DOHH2 (cell line): ENCODE measurements around the gene MAT2B.

ENCODE experiments used
- EZH2phosphoT487 ChIP-seq: fragments of 200-600 bp; sonication (generic); IDR thresholded peaks from 2 replicates; pipeline ENCODE4 v1.6.1; 2017; ENCODE audit warnings: borderline replicate concordance, mild to moderate bottlenecking, antibody characterized with exemption, low read length, moderate library complexity, mixed read lengths
- TF ChIP-seq, protein P1 (sequence below): fragments of 200-600 bp; sonication (generic); IDR thresholded peaks from one replicate; pipeline ENCODE4 v1.5.1; 2014; ENCODE audit warnings: antibody characterized with exemption, mild to moderate bottlenecking, low read depth, low read length; ENCODE audit not compliant: poor library complexity, severe bottlenecking

DNA sequence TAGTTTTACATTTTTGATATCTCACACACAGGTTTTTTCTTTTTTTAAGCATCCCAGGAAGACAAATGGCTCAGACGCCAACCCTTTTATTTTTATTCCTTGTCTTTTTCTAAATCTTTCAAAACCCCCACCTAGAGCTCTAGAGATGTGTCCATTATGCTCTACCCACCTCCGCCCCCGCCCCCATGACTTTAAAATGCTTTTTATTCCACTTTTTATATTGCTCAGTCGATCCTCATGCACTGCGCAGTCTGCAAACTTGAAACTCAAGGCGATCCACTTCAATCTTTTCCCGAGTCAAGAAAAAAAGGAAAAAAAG, 411 bp upstream of the MAT2B start:
- TF ChIP-seq, protein P1, sequence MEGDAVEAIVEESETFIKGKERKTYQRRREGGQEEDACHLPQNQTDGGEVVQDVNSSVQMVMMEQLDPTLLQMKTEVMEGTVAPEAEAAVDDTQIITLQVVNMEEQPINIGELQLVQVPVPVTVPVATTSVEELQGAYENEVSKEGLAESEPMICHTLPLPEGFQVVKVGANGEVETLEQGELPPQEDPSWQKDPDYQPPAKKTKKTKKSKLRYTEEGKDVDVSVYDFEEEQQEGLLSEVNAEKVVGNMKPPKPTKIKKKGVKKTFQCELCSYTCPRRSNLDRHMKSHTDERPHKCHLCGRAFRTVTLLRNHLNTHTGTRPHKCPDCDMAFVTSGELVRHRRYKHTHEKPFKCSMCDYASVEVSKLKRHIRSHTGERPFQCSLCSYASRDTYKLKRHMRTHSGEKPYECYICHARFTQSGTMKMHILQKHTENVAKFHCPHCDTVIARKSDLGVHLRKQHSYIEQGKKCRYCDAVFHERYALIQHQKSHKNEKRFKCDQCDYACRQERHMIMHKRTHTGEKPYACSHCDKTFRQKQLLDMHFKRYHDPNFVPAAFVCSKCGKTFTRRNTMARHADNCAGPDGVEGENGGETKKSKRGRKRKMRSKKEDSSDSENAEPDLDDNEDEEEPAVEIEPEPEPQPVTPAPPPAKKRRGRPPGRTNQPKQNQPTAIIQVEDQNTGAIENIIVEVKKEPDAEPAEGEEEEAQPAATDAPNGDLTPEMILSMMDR, result no peak
- TF ChIP-seq EZH2phosphoT487, result no peak
